ENCODE data around the gene USP38.
"Not testable (repeated sequence)": the region's sequence is repeated elsewhere in the genome, so short reads cannot be mapped to it uniquely, and the experiment has no call there.

Gene USP38

GRCh38 chr4:143207555-143207954, 22.8 kb downstream of the USP38 start:
- DNase-seq = no peak

DNA sequence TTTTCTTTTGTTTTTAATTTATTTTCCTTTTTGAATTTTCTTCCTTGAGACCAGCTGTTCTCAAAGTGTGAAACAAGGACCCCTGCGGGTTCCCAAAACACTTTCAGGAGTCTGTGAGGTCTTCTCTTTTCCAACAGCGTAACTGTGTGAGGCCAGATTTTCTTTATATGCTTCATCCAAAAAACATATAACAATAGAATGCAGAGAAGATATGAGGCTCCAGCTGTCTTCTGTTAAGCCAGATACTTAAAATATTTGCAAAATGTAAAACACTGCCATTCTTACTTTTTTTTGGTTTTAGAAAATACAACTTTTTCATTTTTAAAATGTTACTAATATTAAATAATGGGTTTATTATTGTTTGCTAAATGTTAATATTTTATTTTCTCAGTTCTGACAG, 27.8 kb downstream of the USP38 start:
- no peak for DNase-seq

DNA sequence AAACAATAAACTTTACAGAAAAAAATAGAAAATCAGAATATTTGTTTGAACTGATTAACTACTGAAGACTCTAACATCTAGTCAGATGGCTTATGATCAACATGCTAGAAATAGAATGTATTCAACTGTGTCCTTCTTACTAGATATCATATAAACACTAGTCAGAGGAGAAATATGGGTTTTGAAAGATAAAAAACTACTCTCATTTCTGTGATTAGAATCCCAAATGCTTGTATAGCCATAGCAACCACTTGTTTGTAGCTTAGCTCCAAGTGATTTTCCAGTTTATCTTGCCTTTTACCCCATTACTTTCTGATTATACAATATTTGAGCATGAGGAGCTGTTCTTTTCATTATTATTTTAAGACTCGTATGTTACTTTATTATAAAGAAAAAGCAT, 31.2 kb downstream of the USP38 start:
- DNase-seq = no peak

GRCh38 chr4:143224255-143224654, 39.5 kb downstream of the USP38 start:
- DNase-seq = no peak

DNA sequence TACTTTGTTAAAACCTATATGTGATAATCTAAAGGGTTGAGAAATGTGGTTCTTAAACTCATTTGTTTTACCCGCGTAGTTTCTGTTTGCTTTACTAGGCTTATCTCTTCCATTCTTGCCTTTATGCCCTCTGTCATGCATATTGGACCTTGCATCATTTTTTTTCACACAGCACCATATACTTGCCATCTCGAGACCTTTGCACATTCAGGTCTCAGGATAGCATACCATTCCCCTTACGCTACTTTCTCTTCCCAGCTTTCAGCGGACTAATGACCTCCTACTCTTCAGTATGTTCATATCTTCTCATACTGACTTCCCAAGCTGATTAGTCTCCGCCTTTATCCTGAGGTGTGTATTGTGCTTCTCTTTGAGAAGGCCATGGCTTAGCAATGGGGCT, 40.5 kb downstream of the USP38 start:
- DNase-seq = no peak

- no peak for DNase-seq
Observed at GRCh38 chr4:143230683-143231082, 46.0 kb downstream of the USP38 start.

GRCh38 chr4:143232277-143232676, 47.6 kb downstream of the USP38 start:
- DNase-seq = no peak

DNA sequence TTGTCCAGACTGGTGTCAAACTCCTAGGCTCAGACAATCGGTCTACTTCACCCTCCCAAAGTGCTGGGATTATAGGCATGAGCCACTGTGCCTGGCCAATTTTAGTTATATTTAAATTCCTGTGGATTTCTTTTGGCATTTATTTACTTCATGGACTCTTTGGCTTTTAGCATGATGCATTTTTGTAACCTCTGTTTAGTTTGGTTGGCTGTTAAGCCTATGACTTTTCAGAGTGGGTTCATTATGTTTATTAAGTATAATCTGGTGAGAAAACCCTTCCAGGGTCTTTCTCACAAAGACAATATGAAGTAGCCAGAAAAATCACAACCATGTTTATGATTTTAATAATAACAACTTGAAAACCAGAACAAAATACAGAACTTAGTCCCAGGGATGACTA, 49.4 kb downstream of the USP38 start:
- no peak for DNase-seq

- not testable (repeated sequence) for DNase-seq
Observed at GRCh38 chr4:143237195-143237594, 52.5 kb downstream of the USP38 start.

GRCh38 chr4:143240939-143241679, 56.4 kb downstream of the USP38 start:
- DNase-seq = no peak

DNA sequence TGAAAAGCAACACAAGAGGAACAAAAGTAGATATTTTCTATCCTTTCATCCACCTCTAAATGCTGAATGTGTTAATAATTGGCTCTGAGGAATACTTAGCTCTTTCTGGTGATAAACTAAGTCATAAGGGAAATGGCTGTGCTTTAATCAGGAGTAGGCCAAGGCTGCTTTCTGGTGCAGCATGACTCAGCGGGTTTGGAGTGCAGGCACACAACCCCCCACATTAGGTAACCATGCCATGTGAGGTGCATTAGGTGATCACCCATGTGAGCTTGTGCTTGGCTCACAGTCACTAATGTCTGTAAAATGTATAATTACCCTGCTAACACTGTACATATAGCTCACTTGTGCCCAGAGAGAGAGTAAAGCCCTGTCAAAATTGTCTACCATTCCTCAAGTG, 57.2 kb downstream of the USP38 start:
- DNase-seq = no peak

- DNase-seq = no peak
Observed at GRCh38 chr4:143243041-143243440, 58.3 kb downstream of the USP38 start.

DNA sequence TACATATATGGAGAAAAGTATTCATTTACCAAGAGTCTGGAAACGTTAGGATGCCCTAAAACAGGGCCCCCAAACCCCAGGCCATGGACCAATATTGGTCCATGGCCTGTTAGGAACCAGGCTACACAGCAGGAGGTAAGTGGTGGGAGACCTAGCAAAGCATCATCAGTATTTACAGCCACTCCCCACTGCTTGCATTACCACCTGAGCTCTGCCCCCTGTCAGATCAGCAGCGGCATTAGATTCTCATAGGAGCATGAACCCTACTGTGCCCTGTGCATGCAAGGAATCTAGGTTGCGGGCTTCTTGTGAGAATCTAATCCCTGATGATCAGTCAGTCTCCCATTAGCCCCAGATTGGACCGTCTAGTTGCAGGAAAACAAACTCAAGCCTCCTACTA, 62.3 kb downstream of the USP38 start:
- DNase-seq = no peak

DNA sequence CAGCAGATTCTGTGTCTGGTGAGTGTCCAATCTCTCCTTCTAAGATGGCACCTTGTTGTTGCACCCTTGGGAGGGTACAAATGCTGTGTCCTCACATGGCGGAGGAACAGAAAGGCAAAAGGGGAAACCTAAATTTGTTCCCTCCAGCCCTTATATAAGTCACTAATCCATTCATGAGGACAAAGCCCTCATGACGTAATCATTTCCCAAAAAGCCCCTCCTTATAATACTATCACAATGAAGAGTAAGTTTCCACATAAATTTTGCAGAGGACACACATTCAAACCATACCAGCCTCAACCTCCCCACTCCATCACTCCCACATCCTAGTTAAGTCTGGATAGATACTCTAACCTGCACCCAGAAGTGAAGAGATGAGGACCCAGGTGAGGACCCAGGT, 63.1 kb downstream of the USP38 start:
- DNase-seq = no peak

- no peak for DNase-seq
Observed at GRCh38 chr4:143248827-143249226, 64.1 kb downstream of the USP38 start.

DNA sequence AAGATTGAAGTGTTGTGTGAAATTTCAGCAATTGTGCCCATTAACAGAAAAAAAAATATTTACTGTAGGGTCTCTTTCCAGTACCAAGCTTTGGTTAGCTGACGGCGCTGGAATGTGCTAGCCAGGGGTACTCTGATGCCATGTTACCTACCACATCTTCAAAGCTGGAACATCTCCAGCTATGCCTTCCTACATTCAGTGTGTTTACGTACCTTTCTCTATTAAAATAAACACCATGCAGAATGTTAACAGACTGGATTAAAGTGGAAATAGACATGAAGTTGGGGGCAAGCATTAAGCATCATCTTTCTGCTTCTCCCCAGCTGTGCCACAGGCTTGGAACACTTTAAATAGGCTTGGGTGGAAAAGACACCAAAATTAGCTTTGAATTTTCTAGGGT, 65.9 kb downstream of the USP38 start:
- no peak for DNase-seq

DNA sequence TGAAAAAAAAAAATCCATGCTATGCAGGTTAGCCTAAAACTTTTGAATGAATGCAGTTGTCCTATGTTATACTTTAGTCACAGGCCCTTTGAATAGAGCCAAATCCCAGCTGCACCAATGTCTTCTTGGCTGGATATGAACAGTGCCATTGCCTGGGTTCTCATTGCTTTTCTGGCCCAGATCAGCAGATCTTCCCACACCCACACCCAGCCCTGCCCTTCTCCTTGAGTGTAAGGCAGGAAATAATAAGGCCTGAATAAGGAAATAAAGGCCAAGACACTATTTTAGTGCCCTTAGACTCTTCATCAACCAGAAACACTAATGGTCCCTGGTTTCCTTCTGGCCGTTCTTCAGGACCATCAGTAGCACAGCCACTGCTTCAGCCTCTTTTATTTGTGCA, 66.6 kb downstream of the USP38 start:
- no peak for DNase-seq

DNA sequence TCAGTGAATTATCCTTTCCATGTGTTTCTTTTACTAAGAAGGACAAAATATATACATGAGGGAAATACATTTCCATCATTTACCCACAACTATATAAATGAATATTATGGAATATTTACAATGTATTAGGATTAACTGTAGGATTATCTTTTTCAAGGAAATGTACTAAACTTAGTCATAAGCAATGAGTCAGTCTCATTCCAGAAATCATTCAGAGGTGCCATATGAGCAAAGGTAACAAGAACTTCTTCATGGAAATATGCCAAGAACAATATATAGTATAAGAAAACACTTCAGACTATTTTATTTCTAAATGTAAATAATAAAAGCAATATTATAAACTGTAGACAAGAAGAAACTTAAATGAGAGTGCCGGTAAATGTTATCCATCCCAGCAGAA, 67.1 kb downstream of the USP38 start:
- no peak for DNase-seq

DNA sequence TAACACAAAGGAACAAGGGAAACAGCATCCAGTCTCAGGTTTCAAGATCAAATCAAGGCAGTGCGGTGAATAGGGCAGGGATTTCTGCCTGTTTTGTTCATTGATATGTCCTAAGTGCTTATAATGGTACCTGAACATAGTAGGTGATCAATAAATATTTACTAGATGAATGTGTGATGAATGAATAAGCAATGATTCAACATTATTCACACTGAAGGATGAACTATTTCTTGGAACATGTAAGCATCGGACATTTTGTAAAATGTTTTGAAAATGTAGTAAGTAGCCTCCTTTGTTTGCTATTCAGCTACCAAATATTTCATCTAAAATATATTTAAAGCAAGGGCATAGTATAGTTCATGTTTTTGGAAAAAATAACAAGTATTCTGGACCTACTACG, 67.8 kb downstream of the USP38 start:
- no peak for DNase-seq

- DNase-seq = no peak
Observed at GRCh38 chr4:143253166-143253565, 68.4 kb downstream of the USP38 start.

DNA sequence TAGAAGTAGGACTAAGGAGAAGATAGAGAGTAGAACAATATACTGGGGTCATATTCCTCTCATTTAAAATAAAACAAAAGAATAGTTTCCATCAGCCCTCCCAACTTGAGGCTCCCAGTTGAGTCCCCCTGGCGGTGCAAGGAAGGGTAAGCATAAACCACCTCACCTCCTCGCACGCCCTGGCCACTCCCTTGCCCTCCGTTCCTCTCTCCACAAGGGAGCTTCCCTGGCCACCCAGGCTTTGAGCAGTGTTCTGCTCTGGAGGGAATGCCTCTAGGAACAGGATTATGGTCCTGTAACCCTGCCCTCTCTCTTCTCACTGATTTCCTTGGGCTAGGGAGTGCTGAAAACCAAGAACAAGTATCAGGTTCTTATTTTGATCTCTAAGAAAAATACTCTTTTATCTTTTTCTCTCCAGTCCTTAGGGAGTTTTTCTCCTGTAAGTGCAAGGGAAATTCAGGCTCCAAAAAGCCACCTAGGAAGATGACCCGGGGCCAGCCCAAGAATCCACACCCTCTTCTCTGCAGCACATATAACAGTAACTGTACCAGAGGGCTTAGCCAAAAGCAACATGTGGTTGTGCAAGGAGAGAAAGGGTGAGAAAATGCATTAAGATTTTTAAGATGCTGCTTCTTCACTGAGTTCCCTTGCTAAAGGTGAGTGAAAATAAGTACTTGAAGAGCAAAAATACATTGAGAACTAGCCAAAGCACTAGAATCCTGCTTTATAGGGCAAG, 69.9 kb downstream of the USP38 start:
- no peak for DNase-seq

GRCh38 chr4:143256456-143256855, 71.7 kb downstream of the USP38 start:
- no peak for DNase-seq

GRCh38 chr4:143257356-143257755, 72.6 kb downstream of the USP38 start:
- DNase-seq = no peak

GRCh38 chr4:143260750-143261149, 76.0 kb downstream of the USP38 start:
- DNase-seq = no peak

DNA sequence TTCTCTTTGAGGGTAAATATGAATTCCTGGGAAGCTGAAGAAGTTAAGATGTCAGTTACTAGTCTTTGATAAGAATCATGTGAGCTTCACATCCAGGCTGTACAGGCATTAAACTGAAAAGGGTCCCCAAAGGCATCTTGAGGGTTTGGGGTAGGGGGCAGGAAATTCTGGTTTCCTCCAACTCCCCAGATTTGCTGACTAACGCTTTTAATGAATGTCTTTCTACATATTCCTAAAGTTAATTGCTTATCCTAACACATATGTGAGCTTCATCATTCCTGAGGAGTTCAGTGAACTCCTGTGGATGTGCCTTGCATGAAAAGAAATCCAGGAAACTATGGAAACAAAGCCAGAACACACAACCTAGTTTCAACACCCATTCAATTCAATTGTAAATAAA, 78.1 kb downstream of the USP38 start:
- no peak for DNase-seq

Data from activated CD4-positive, alpha-beta T cell treated with anti-CD3 and anti-CD28 coated beads, Interleukin-2, amount 50 U/mL, for 48 hours (primary cell).